ENCODE measurements around the gene CPXM1. TPM values are rescaled to one million over a fixed set of nuclear protein-coding genes. Genes with fewer than 3 reads are reported as not detected.
"Not testable (repeated sequence)": the region's sequence is repeated elsewhere in the genome, so short reads cannot be mapped to it uniquely, and the experiment has no call there.

Gene CPXM1
- total and polyA plus RNA-seq, 4 donors: 0.23 to 3.7 (median 3.4) TPM; not detected in 1

- no peaks in the 10 kb centered on the region for H3K36me3 ChIP-seq (ENCODE audit: control insufficient read depth in 1 of 2, insufficient read depth in 2 of 2, low read length in 1 of 2)
- WGBS, 2 donors: 91 to 92% methylated on average over 15 of the region's 15 CpGs
- no peaks in the 10 kb centered on the region for H3K4me1 ChIP-seq (ENCODE audit: control insufficient read depth in 1 of 2, insufficient read depth in 2 of 2, low read length in 2 of 2)
- H3K9me3 ChIP-seq (ENCODE audit: control insufficient read depth, low read length): no peaks in the 10 kb centered on the region
- intact Hi-C loops (cut with DNase I): loop anchor here in 1 of 2 donors (10.0 kb wide), 1 partner anchor 314 kb away; no protein-coding TSS in a partner anchor
- no peak for DNase-seq
- no peak for ATAC-seq (ENCODE audit: low FRiP score)
- H3K27ac ChIP-seq (ENCODE audit: low read depth in 1 of 2, low read length in 2 of 2): no peak overlapping the region
- no peak overlapping the region for H3K4me3 ChIP-seq (ENCODE audit: low read length in 2 of 2)
- no peaks in the 10 kb centered on the region for H3K27me3 ChIP-seq (ENCODE audit: control insufficient read depth in 1 of 2, insufficient read depth in 2 of 2, low read length in 1 of 2)
Observed at GRCh38 chr20:2838847-2839671, 38.6 kb upstream of the CPXM1 start.

GRCh38 chr20:2838170-2838797 lies 37.9 kb upstream of the CPXM1 start:
- ATAC-seq (ENCODE audit: low FRiP score): no peak
- no peaks in the 10 kb centered on the region for H3K36me3 ChIP-seq (ENCODE audit: control insufficient read depth in 1 of 2, insufficient read depth in 2 of 2, low read length in 1 of 2)
- H3K27me3 ChIP-seq (ENCODE audit: control insufficient read depth in 1 of 2, insufficient read depth in 2 of 2, low read length in 1 of 2): no peaks in the 10 kb centered on the region
- no peaks in the 10 kb centered on the region for H3K4me1 ChIP-seq (ENCODE audit: control insufficient read depth in 1 of 2, insufficient read depth in 2 of 2, low read length in 2 of 2)
- no peaks in the 10 kb centered on the region for H3K9me3 ChIP-seq (ENCODE audit: control insufficient read depth, low read length)
- no peak overlapping the region for H3K4me3 ChIP-seq (ENCODE audit: low read length in 2 of 2)
- H3K27ac ChIP-seq (ENCODE audit: low read depth in 1 of 2, low read length in 2 of 2): no peak overlapping the region
- WGBS, 2 donors: 97 to 98% methylated on average over 19 of the region's 19 CpGs
- intact Hi-C loops (cut with DNase I): loop anchor here in 1 of 2 donors (10.0 kb wide), 1 partner anchor 313 kb away; no protein-coding TSS in a partner anchor
- DNase-seq: no peak

DNA sequence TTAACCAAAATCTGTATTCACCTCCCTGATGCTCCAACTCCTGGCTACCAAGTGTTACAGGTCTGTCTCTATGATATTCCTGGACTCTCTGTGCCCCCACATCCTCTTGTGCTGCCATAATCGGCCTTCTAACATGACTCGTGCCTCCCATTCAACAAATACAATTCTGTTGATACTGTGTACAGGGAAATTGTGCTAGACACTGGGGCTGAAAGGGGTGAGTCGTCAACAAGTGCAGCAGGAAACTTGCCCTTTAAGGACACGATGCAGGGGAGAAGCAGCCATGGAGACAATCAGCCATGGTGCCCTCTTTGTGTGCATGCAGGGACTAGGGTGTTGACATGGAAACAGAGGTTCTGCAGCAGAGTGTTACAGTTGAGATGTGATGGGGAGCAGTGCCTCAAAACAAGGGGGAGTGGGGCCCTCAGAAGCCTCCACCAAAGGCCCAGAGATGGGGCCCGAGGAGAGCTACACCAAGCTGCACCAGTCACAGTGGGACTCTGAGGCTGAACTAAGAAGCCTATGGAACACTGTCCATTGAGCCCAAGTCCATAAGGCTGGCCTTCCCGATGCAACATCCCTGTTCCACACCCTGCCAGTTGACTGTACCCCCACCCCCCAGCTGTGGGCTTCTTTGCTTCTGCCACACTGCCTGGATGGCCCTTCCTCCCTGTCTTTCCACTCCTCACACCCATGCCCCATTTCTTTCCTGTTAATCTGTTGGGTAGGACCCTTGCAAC lies 37.0 kb upstream of the CPXM1 start:
- DNase-seq: no peak
- intact Hi-C loops (cut with DNase I): loop anchor here in 1 of 2 donors (10.0 kb wide), 1 partner anchor 313 kb away; no protein-coding TSS in a partner anchor
- Histone ChIP-seq H3K36me3 (ENCODE audit: control insufficient read depth in 1 of 2, insufficient read depth in 2 of 2, low read length in 1 of 2) (no peaks in the 10 kb centered on the region), H3K4me3 (ENCODE audit: low read length in 2 of 2) (no peak overlapping the region), H3K4me1 (ENCODE audit: control insufficient read depth in 1 of 2, insufficient read depth in 2 of 2, low read length in 2 of 2) (no peaks in the 10 kb centered on the region), H3K27ac (ENCODE audit: low read depth in 1 of 2, low read length in 2 of 2) (no peak overlapping the region), H3K27me3 (ENCODE audit: control insufficient read depth in 1 of 2, insufficient read depth in 2 of 2, low read length in 1 of 2) (no peaks in the 10 kb centered on the region), H3K9me3 (ENCODE audit: control insufficient read depth, low read length) (no peaks in the 10 kb centered on the region)
- ATAC-seq (ENCODE audit: low FRiP score): no peak
- 85 to 91% methylated on average over 6 of the region's 6 CpGs for WGBS, 2 donors

DNA sequence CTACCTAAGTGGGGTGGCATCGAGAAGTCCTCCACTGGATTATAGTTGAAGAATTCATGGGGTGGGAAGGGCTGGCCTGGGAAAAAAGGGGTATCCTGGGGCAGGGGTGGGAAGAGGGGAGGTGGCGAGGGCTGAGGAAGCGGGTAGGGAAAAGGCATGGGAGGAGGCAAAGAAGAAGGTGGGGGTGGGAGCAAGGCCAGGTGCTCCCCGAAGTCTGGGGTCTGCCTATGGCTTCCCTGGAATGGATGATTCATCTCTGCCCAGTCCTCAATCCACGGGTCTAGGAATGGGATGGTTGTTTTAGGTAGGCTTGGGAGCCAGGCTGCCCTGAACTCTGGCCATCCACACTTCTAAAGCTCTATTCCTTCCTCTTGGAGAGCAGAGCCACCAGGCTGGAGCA lies 35.6 kb upstream of the CPXM1 start:
- Histone ChIP-seq H3K9me3 (ENCODE audit: control insufficient read depth, low read length) (no peaks in the 10 kb centered on the region), H3K36me3 (ENCODE audit: control insufficient read depth in 1 of 2, insufficient read depth in 2 of 2, low read length in 1 of 2) (no peaks in the 10 kb centered on the region), H3K4me1 (ENCODE audit: control insufficient read depth in 1 of 2, insufficient read depth in 2 of 2, low read length in 2 of 2) (no peaks in the 10 kb centered on the region), H3K4me3 (ENCODE audit: low read length in 2 of 2) (no peak overlapping the region), H3K27ac (ENCODE audit: low read depth in 1 of 2, low read length in 2 of 2) (no peak overlapping the region), H3K27me3 (ENCODE audit: control insufficient read depth in 1 of 2, insufficient read depth in 2 of 2, low read length in 1 of 2) (no peaks in the 10 kb centered on the region)
- WGBS, 2 donors: 83 to 92% methylated on average over 5 of the region's 5 CpGs
- DNase-seq: no peak
- no peak for ATAC-seq (ENCODE audit: low FRiP score)
- intact Hi-C loops (cut with DNase I): loop anchor here in 1 of 2 donors (10.0 kb wide), 1 partner anchor 311 kb away; no protein-coding TSS in a partner anchor

- Histone ChIP-seq H3K4me3 (ENCODE audit: low read length in 2 of 2) (no peak overlapping the region), H3K36me3 (ENCODE audit: control insufficient read depth in 1 of 2, insufficient read depth in 2 of 2, low read length in 1 of 2) (no peaks in the 10 kb centered on the region), H3K27me3 (ENCODE audit: control insufficient read depth in 1 of 2, insufficient read depth in 2 of 2, low read length in 1 of 2) (no peaks in the 10 kb centered on the region), H3K9me3 (ENCODE audit: control insufficient read depth, low read length) (no peaks in the 10 kb centered on the region), H3K27ac (ENCODE audit: low read depth in 1 of 2, low read length in 2 of 2) (no peak overlapping the region), H3K4me1 (ENCODE audit: control insufficient read depth in 1 of 2, insufficient read depth in 2 of 2, low read length in 2 of 2) (no peaks in the 10 kb centered on the region)
- ATAC-seq (ENCODE audit: low FRiP score) (no peak), DNase-seq (no peak)
- WGBS, 2 donors: 92 to 95% methylated on average over 6 of the region's 6 CpGs
- intact Hi-C loops (cut with DNase I): loop anchor here in 1 of 2 donors (10.0 kb wide), 1 partner anchor 311 kb away; no protein-coding TSS in a partner anchor
Observed at GRCh38 chr20:2835331-2835796, 34.9 kb upstream of the CPXM1 start.

DNA sequence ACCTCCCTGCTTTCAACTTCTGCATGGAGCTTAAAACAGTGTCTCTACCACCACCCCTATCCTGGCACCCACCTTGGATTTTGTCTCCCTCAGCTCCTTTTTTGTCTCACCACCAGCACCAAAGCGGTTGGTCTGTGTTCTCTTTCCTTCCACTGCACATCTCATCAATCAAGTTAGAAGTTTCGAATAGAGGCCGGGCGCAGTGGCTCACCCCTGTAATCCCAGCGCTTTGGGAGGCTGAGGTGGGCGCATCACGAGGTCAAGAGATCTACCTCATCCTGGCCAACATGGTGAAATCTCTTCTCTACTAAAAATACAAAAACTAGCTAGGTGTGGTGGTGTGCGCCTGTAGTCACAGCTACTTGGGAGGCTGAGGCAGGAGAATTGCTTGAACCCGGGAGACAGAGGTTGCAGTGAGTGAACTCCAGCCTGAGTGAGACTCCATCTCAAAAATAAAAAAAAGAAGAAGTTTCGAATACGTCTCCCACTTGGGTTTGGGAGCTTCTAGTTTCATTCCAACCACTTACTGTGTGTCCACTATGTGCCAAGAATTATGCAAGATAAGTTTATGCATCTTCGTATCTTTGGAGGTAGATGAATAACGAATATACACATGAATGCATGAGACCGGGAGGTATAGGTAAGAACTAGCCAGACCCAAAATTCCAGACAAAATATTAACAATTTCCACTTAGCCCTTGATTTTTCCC lies 34.1 kb upstream of the CPXM1 start:
- H3K4me3 ChIP-seq (ENCODE audit: low read length in 2 of 2): no peak overlapping the region
- intact Hi-C loops (cut with DNase I): loop anchor here (5.0 to 10.0 kb wide), 2 partner anchors 67 to 310 kb away; no protein-coding TSS in a partner anchor
- H3K27me3 ChIP-seq (ENCODE audit: control insufficient read depth in 1 of 2, insufficient read depth in 2 of 2, low read length in 1 of 2): no peaks in the 10 kb centered on the region
- H3K27ac ChIP-seq (ENCODE audit: low read depth in 1 of 2, low read length in 2 of 2): no peak overlapping the region
- WGBS, 2 donors: 92 to 97% methylated on average over 14 of the region's 14 CpGs
- no peaks in the 10 kb centered on the region for H3K9me3 ChIP-seq (ENCODE audit: control insufficient read depth, low read length)
- DNase-seq (no peak), ATAC-seq (ENCODE audit: low FRiP score) (no peak)
- H3K36me3 ChIP-seq (ENCODE audit: control insufficient read depth in 1 of 2, insufficient read depth in 2 of 2, low read length in 1 of 2): no peaks in the 10 kb centered on the region
- no peaks in the 10 kb centered on the region for H3K4me1 ChIP-seq (ENCODE audit: control insufficient read depth in 1 of 2, insufficient read depth in 2 of 2, low read length in 2 of 2)

GRCh38 chr20:2833761-2834160 lies 33.3 kb upstream of the CPXM1 start:
- intact Hi-C loops (cut with DNase I): loop anchor here (5.0 to 10.0 kb wide), 2 partner anchors 66 to 309 kb away; no protein-coding TSS in a partner anchor

GRCh38 chr20:2831206-2831605 lies 30.8 kb upstream of the CPXM1 start:
- not testable (repeated sequence) for H3K27ac ChIP-seq (ENCODE audit: low read depth in 1 of 2, low read length in 2 of 2); H3K36me3 ChIP-seq (ENCODE audit: control insufficient read depth in 1 of 2, insufficient read depth in 2 of 2, low read length in 1 of 2); DNase-seq; ATAC-seq (ENCODE audit: low FRiP score); H3K4me3 ChIP-seq (ENCODE audit: low read length in 2 of 2); H3K4me1 ChIP-seq (ENCODE audit: control insufficient read depth in 1 of 2, insufficient read depth in 2 of 2, low read length in 2 of 2); H3K27me3 ChIP-seq (ENCODE audit: control insufficient read depth in 1 of 2, insufficient read depth in 2 of 2, low read length in 1 of 2); H3K9me3 ChIP-seq (ENCODE audit: control insufficient read depth, low read length)
- intact Hi-C loops (cut with DNase I): loop anchor here (5.0 to 10.0 kb wide), 2 partner anchors 64 to 306 kb away; no protein-coding TSS in a partner anchor
- 75 to 78% methylated on average over 7 of the region's 7 CpGs for WGBS, 2 donors

More at GRCh38 chr20:2833761-2834160, 33.3 kb upstream of the CPXM1 start:
- H3K4me1 ChIP-seq (ENCODE audit: control insufficient read depth in 1 of 2, insufficient read depth in 2 of 2, low read length in 2 of 2): no peaks in the 10 kb centered on the region
- H3K36me3 ChIP-seq (ENCODE audit: control insufficient read depth in 1 of 2, insufficient read depth in 2 of 2, low read length in 1 of 2): no peaks in the 10 kb centered on the region
- ATAC-seq (ENCODE audit: low FRiP score) (no peak), DNase-seq (no peak)
- H3K27ac ChIP-seq (ENCODE audit: low read depth in 1 of 2, low read length in 2 of 2): no peak overlapping the region
- H3K27me3 ChIP-seq (ENCODE audit: control insufficient read depth in 1 of 2, insufficient read depth in 2 of 2, low read length in 1 of 2): no peaks in the 10 kb centered on the region
- H3K4me3 ChIP-seq (ENCODE audit: low read length in 2 of 2): no peak overlapping the region
- H3K9me3 ChIP-seq (ENCODE audit: control insufficient read depth, low read length): no peaks in the 10 kb centered on the region
- 78 to 83% methylated on average over 1 of the region's 1 CpG for WGBS, 2 donors

All from aorta (tissue), 5 donors.